NCI-H128 (cell line): Measurements from ENCODE around the gene KLHDC7A.
A peak's percentile ranks its signal among the peaks of the same experiment; 100 is the strongest.

Experiments used
- DNase-seq: peaks from one replicate; lab custom pipeline; 2025; ENCODE audit not compliant: unreplicated experiment; lab: John Stamatoyannopoulos, UW

KLHDC7A gene

DNA sequence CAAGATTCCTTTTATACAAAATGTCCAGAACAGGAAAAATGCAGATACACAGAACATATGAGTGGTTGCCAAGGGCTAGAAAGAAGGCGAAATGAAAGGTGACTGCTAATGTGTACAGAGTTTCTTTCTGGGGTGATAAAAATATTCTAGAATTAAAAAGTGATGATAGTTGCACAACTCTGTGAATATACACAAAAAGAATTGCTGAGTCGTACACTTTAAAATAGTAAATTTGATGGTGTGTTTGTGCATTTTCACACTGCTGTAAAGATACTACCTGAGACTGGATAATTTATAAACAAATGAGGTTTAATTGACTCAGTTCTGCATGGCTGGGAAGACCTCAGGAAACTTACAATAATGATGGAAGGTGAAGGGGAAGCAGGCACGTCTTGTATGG is 23.9 kb downstream of the KLHDC7A start:
- DNase-seq, result no peak

DNA sequence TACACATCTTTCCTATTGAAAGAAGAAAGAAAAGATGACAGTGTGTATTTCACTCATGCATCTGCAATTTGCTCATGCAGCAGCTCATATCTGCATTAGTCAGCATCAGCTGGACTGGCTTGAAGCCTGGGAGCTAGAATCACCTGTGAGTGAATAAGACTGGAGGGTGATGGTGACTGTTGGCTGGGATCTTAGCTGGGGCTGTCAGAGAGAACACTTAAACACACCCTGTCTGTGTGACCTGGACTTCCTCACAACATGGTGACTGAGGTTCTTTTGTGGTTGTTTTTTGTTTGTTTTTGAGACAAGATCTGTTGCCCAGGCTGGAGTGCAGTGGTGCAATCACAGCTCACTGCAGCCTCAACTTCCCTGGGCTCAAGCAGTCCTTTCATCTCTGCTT is 24.9 kb downstream of the KLHDC7A start:
- DNase-seq, result no peak

DNA sequence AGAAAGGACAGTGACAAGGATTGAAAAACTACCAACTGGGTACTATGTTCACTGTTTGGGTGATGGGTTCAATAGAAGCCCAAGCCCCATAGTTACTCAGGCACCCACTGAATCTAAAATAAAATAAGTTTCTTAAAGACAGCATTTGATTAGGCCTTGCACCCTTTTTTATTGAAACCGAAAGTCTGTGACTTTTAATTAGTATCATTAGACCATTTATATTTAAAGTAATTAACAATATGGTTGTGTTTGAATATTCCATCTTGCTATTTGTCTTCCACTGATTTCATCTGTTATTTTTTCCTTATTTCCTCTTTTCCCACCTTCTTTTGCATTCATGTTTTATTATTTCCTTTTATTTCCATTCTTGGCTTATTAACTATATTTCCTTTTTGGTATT is 27.4 kb downstream of the KLHDC7A start:
- DNase-seq, result no peak

DNA sequence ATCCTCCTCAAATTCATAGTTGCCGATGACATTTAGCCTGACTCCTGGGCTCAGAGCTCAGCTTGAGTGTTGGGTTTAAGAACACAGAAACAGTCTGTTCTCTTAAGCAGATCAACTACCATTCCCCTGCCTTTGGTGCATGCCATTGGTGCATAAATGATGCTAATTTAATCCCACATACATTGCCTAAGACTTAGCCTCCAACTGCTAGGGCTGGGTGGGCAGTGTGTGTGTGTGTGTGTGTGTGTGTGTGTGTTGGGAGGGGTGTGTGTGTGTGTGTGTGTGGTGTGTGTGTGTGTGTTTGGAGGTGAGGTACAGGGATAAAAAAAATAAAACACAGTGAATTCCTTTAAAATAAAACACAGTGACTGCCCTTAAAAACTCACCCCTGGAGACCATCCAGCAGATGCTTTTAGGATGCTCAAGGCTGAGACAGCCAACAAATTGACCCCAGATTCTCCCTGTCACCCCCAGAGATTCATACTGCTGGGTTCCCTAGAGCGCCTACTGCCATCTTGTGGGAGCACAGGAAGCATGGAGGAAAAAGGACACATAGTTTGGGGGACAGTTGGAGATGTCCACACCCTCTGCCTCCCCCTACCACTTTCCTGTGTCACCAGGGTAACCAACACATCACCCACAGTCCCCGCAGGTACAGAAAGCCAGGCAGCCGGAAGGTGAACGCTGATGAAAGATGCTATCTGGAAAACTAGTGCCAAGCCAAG is 30.6 kb downstream of the KLHDC7A start:
- DNase-seq, result no peak

DNA sequence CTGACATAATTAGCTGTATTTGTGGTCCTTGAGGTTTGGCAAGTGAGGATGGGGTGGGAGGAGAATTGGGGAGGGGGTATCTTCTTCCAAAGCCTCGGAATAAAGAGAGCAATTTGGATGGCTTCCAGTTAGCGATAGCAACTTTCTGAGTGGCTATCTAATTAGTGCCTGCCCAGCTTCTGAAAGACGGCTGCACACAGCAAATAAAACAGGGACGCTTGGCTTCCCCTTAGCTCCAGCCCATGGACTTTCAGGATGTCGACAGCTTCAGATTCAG is 31.1 kb downstream of the KLHDC7A start:
- peak; percentile 22 for DNase-seq

DNA sequence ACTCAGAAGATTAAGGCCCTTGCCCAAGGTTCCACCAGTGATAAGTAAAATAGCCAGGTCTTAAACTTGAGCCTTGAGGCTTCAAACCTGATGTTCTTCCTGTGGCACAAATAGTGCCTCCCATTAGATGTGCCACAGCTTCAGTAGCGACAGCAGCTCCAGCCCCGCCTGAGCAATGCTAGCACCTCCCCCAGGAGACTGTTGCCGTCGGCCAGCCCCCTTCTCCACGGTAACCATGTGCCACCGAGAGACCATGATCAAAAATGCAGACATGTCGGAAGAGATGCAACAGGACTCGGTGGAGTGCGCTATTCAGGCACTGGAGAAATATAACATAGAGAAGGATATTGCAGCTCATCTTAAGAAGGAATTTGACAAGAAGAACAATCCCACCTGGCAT is 32.2 kb downstream of the KLHDC7A start:
- DNase-seq, result no peak

DNA sequence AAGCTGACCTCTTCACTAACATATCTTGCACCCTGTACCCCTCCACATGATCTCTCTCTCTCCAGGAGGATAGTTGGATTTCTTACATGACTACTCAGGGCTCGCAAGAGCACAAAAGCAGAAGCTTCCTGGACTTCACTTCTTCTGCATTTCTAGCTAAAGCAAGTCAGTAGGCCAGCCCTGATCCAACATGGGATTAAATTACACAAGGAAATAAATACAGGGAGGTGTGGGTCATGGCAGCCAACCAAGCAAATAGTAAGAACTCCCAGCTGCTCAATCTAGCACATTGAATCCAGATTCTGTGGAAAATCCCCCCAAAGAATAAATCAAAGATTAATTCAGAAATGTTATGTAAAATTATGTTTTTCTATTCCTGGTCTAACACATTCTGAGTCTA is 33.3 kb downstream of the KLHDC7A start:
- no peak for DNase-seq

DNA sequence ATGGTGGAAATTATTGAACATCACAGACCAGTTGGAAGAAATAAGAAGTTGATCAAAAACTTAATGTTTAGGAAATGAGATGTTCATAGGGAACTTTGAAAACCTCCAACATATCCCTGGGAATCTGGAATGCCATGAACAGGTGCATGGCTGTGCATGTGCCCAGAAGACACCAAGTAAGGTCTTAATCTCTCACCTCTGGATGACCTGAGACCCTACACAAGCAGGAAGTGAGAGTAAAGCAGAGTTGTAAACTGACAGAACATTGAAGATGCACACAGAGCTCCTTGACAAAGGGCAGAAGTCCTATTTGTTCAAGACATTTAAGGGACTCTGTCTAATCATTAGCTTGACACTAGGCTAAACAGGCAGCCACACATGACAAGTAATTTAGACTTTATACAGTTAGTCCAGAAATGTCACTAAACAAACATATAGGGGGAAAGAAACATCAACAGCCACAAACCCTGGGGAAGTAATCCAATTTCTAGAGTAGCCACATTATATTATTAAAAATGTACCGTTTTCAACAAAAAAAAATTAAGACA is 34.5 kb downstream of the KLHDC7A start:
- DNase-seq, result no peak

DNA sequence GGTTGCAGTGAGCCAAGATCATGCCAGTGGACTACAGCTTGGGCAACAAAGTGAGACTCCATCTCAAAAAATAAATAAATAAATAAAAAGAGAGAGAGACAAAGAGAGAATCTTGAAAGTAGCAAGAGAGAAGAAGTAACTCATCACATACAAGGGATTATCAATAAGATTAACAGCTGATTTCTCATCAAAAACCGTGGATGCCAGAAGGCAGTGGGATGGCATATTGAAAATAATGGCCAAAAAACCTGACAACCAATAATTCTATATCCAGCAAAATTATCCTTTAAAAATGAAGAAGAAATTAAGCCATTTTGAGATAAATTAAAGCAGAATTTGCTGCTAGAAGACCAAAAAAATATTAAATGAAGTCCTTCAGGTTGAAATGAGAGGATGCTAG is 35.7 kb downstream of the KLHDC7A start:
- no peak for DNase-seq

DNA sequence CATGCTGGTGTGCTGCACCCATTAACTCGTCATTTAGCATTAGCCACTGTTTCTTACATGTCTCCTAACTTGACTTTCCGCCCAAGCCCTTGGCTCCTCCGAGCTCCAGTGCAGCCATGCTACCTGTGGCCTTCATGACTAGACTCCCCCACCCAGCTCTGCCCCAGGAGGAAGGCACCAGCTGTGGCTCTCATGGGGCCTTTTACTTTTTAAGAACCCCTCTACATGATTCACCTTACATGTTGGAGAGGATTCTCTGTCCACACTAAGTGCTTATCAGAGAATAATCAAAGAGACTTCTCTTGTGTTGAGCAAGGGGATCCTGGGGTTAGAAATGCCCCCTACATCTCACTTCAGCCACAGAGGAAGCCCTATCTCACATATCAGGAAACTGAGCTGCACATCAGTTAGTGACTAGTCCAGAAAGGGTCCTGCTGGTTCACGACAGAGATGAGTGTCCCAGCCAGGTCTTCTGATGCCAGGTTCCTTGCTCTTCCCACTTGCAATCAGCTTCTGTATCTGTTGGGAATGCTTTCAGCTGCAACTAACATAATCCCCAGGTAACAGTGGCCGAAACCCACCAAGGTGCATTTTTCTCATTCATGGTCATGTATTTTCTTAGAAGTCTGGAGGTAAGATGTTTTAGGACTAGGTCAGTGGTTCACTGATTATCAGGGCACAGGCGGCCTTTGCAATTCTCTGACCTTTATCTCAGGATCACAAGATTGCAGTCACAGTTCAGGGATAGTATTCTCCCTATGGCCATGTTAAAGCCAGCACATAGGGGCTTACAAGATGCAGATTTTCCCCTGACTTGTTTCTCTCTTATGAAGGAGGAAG is 45.9 kb downstream of the KLHDC7A start:
- DNase-seq, result no peak

DNA sequence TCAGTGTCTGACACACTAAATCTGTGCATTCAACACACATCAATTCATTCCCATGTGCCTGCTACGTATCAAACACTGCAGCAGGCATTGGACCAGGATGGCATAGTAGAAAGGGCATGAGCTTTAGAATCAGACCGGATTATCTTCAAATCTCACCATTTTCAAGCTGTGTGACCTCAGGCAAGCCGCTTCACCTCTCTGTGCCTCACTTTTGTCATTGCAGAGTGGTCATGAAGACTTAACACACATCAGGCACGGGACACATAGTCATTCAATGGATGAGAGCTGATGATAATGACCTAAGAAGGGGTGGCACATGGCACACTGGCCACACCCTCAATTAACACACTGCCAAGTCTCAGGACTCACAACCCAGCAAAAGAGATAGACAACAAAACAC is 46.8 kb downstream of the KLHDC7A start:
- no peak for DNase-seq

DNA sequence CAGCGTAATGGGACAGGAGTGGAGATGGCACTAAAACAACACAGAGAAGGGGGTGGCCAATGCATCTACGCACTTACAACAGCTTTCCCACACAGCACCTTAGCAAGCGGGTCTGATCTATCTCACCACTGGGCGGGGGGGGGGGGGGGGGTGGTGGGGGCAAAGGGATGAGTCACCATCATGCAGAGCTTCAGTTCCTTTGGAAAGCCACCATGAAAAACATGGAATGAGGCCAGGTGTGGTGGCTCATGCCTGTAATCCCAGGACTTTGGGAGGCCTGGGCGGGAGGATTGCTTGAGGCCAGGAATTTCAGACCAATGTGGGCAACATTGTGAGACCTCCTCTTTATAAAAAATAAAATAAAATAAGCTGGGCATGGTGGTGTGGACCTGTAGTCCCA is 47.2 kb downstream of the KLHDC7A start:
- no peak for DNase-seq

DNA sequence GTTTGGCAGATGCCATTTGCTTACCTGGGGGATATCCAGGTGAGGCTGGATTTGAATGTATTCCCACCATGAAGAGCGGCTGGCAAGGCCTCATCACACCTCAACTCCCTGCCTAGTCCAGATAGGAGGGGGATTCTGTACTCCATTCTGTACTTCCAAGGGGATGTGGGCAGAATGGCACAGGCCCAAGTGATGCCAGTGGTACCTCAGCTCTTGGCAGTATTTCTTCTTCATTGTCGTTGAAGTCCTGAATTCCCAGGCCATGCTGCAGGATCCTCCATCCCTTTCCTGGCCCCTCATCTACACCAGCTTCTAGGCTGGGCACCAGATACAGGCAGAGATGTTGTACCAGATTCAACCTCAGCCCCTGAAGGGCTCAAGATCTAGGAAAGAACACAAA is 47.9 kb downstream of the KLHDC7A start:
- no peak for DNase-seq

DNA sequence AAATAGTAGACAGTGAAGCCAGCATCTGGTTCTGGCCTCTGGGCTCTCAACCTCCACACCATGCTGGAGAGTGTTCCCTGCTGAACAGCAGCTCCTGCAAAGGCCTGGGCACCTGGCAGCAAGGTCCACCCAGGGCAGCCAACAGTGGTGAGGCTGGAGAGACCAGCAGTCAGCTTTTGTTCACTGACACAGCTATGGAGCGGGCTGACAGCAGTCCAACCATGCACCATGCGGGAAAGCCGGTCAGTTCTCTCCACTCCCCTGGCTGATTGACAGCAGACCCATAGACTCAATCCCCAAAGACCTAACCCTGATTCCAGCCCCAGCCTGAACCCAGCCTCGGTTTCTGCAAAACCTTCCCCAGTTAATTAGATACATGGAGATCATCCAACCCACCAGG is 49.0 kb downstream of the KLHDC7A start:
- DNase-seq, result no peak

DNA sequence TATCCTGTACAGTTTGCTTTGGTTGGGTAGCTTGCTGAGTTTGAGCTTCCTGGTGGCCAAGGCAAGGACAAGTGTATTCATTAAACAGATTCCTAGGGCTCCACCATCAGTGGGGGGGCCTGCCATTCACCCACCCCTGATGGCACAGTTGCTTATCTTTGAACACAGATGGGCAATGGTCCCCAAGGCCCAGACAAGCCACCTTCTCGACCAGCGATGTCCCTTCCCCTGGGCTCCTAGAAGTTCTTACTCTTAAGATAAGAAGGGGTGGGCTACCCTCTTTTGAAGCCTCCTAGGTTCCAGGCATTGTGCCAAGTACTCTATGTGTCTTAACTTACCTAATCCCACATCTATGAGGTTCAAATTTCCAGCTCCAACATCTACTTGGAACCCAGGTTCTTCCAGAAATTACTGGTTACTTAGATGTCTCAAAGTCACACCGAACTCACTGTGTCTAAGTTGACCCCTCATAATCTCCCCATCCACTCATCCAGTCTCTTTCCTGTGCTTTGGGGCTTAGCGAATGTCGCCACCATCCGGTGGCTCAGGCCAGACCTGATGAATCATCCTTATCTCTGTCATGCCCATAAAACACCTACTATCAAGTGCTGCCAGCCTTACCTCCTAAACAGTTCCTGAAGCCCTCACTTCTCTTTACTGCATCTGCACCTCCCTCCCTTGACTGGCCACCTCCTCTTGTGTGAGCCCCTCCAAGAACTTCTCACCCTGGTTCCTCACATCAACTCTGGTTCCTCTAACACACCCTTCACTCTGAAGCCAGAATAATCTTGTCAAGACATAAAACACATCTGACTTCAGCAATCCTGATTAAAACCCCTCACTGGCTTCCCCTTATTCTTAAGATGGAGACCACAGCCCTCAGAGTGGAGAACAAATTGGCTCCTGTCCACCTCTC is 50.1 kb downstream of the KLHDC7A start:
- no peak for DNase-seq

DNA sequence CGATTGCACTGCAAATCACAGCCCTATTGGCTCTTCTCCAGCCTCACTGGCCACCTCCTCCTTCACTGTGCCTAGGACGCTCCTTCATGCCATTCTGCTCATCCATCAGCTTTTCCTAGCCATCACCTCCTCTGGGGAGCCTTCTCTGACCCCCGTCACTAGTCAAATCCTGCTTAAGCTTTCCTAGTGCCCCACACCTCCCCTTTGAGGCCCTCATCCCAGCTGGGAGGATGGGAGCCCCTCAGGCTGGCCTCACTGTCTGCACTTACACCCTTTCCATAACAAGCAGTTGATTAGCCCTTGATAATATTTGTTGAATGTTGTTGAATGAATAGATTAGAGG is 50.7 kb downstream of the KLHDC7A start:
- DNase-seq, result no peak

DNA sequence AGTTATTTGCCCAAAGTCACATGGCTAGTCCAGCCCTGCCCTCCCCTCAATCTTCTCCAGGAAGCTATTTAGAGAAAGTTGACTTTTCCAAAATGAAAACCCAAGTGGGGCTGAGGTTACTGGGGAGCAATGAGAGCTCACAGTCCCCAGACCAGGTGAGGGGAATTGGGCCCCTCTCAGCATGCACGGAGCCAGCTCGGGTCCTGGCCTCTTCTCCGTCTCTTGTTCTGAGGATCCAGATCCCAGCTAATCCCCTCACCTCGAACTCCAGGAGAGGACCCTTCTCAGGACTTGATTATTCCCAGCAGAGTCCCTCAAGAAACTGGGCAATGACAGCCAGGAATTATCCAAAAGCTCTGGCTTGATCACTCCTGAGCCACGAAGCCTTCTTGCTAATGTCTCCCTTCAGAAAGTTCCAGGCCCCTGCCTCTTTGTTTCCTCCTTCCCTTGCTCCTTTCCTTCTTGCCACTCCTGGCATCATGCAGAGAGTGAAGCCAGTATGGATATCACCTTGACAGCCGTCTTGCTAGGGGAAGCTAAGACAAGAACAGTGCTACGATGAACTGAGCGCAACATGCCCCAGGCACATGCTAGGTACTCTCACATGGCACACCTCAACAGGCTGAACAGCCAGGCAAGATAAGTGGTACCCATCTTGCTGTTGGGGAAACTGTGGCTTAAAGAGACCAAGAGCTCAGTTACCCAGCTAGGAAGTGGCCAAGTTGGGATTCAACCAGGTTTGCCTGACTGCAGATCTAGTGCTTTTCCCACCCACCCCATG is 51.9 kb downstream of the KLHDC7A start:
- no peak for DNase-seq

DNA sequence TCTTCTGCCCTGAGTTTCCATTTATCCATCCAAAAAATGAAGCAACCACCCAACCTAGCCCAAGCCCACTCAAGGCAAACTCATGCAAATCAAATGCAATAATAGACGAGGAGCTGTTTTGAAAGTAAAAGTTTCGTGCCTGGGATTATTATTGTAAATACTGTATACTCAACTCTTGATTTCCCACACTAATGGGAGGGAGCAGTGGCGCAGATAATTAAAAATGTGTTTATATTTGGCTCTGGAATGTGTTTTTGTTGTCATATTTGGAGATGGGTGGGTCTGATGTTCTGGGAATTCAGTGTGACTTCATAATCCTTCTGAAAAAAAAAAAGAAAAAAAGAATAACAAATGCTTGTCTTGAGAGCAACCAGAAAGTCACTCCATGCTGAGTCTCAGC is 52.5 kb downstream of the KLHDC7A start:
- no peak for DNase-seq

DNA sequence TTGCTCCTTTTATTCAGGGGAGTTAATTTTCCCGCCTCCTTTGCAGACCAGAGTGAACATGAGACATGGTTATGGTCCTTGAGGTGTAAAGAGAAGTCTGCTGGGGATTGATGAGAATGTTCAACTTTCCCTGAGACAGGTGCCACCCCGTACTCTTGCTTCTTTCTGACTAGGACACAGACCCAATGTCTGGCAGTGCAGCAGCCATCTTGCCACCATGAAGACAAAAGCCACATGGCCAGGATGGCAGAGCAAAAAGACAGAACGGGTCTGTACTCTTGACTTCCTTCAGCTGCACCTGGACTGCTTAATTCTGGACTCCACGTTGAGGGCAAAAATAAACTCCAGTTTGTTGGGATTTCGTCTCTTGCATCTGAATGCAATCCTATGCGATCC is 54.1 kb downstream of the KLHDC7A start:
- no peak for DNase-seq
